HL-60/S4 treated with retinoic acid at 250 ng/mL for 4 days and 3 days (cell line): ENCODE results near the gene GRAMD4.

Experiments used
- in situ Hi-C: fragments of 300-500 bp; cut with MboI; formaldehyde crosslinking; loops from 2 replicates; pipeline ENCODE4 v1.7.0; 2022; ENCODE audit warnings: low sequenced_read_pairs

GRAMD4 gene

DNA sequence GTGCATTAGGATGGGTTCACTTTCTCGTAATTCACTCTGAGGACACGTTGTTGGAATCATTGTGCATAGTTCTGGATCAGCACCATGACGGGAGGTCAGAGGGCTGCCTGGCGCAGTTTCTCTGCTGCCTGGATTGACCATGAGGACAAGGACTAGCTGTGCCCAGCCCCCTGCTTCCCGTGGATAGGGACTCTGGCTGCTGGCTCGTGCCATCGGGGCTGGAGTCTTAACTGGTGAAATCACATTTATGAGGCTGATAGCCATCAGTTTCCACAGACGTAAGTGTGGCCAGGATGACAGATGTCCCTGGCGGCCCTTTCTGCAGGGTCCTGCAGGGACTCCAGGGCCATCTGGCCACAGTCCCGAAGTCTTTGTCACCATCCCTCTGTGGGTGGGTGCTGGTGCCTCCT lies 24.1 kb upstream of the GRAMD4 start:
- in situ Hi-C loops: no loop called here

GRCh38 chr22:46596819-46597218 lies 23.4 kb upstream of the GRAMD4 start:
- in situ Hi-C loops: no loop called here

- in situ Hi-C loops: no loop called here
Observed at GRCh38 chr22:46598224-46598623, 22.0 kb upstream of the GRAMD4 start.

GRCh38 chr22:46598737-46599424 lies 21.3 kb upstream of the GRAMD4 start:
- in situ Hi-C loops: no loop called here

GRCh38 chr22:46600273-46600796 lies 19.9 kb upstream of the GRAMD4 start:
- in situ Hi-C loops: no loop called here

- in situ Hi-C loops: no loop called here
Observed at GRCh38 chr22:46602025-46602424, 18.2 kb upstream of the GRAMD4 start.

DNA sequence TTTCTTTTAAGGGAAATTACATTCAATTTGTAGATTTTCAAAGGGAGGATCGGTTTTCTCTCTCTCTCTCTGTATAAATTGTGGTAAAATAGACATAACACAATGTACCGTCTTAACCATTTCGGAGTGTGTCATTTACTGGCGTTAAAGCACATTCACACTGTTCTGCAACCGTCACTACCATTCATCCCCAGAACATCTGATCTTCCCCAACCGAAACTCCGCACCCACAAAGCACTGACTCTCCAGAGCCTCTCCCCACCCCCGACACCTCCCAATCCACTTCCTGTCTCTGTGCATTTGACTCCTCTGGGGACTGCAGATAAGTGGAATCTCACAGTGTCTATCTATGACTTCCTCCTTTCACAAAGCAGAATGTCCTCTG lies 15.9 kb upstream of the GRAMD4 start:
- in situ Hi-C loops: no loop called here

DNA sequence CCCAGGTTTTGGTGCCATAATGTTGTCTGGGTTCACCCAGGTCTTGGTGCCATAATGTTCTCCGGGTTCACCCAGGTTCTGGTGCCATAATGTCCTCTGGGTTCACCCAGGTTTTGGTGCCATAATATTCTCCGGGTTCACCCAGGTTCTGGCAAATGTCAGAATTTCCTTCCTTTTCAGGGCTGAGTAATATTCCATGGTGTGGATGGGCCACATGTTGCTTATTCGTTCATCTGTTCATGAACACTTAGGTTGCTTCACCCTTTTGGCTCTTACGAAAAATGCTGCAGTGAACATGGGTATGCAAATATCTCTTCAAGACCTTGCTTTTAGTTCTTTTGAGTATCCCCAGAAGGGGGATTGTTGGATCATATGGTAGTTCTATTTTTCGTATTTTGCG lies 15.1 kb upstream of the GRAMD4 start:
- in situ Hi-C loops: no loop called here

DNA sequence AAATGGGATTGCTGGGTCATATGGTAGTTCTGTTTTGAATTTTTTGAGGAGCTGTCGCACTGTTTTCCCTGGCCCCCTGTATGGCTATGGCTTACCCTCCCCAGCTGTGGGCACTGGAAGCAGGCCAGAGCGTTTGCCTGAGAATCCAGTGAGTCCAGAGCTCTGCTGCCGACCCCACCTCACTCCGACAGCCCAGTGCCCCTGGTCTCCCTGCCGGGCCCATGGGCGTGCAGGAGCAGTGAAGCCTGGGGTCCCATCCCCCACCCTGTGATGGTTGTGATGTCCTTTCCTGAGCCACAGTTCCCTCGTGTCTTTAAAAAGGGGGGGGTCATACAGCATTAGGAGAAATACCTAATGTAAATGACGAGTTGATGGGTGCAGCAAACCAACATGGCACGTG lies 13.3 kb upstream of the GRAMD4 start:
- in situ Hi-C loops: no loop called here

GRCh38 chr22:46607483-46608114 lies 12.6 kb upstream of the GRAMD4 start:
- in situ Hi-C loops: no loop called here

- in situ Hi-C loops: no loop called here
Observed at GRCh38 chr22:46609175-46609690, 11.0 kb upstream of the GRAMD4 start.

- in situ Hi-C loops: no loop called here
Observed at GRCh38 chr22:46609724-46610201, 10.4 kb upstream of the GRAMD4 start.

DNA sequence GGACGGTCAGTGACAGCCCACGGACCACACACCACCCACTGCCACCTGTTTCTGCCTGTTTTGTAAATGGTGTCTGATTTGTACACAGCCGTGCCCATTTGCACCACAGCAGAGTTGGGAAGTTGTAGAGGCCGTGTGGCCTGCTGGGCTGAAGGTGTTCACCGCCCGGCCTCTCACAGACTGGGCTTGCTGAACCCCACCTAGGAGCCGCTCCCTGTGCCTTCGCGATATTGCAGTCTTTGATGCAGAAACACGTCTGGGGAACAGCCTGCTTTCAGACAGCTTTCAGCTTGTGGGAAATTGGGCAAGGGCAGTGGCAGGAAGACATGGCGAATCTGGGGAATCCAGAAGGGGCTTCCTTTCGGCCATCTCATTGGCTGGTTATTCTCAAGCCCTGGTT lies 9.8 kb upstream of the GRAMD4 start:
- in situ Hi-C loops: no loop called here

DNA sequence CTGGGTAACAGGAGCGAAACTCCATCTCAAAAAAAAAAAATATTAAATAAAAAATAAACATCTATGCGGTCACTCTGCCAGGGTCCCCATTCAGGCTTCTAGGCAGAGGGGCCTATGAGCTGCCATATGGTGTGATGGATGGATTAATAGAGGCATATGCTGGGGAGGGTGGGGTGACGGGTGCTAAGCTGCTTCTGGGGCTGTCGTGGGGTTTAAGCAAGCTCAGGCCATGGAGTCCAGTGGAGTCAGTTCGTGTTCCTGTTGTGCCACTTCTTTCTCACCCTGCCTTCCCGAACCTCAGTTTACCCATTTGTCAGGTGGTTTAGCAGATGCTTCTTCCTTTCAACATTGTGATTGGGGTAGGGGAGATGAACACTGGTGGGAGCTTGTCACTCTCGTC lies 9.0 kb upstream of the GRAMD4 start:
- in situ Hi-C loops: no loop called here

DNA sequence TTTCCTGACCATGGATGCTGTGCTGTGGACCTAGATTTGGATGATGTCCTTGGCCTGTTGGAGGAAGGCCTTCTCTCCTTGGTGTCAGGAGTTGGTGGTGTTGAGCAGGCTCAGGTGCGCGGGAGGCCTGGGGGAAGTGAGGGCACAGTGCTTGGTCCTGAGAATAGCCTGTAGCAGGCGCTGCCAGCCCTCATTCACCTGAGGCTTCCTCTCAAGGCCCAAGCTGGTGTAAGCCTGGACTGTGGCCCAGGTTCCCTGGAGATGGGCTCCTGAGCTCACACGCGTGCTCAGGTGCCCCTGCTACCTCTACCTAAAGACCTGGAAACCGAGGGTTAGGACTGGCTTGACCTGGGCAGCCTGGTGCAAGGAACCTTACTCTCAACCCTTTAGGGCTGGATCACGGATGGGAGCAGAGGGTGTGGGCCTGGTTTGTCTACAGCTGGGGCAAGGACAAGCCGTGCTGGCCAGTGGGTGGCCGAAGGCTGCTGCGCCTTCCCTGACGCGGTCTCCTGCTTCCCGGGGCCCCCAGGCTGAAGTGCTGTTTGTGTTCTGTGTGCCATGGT lies 7.8 kb upstream of the GRAMD4 start:
- in situ Hi-C loops: no loop called here

DNA sequence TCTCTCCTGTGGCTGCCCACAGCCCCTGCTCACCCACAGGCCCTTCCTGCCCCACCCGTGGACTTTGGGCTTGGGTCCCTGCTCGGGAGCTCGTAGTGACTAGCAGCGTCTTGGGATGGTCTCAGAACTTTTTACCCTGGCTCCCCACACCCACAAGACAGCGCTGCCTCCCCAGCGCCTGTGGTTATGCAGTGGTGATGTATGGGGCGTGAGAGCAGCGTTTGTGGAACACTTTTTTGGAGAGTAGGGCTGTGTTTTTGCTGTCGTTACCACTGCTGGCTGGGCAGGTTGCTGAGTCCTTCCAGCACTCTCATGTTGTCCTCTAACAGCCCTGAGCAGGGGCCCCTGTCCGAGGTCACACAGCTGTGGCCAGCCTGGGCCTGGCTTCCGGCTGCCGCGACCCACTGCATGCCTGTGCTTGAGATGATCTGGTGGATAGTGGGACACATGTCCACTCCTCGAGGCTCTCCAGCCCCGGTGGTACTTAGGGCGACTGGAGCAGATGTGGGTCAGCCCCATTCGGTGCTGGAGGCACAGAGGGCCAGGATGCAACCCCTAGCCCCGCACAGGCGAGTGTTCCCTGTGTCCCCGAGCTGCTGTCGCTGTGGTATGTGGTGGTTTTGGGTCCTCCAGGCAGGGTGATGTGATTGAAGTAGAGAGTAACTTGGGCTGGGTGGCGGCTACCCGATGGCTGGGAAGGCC lies 7.1 kb upstream of the GRAMD4 start:
- in situ Hi-C loops: no loop called here

GRCh38 chr22:46613606-46614021 lies 6.6 kb upstream of the GRAMD4 start:
- in situ Hi-C loops: no loop called here

DNA sequence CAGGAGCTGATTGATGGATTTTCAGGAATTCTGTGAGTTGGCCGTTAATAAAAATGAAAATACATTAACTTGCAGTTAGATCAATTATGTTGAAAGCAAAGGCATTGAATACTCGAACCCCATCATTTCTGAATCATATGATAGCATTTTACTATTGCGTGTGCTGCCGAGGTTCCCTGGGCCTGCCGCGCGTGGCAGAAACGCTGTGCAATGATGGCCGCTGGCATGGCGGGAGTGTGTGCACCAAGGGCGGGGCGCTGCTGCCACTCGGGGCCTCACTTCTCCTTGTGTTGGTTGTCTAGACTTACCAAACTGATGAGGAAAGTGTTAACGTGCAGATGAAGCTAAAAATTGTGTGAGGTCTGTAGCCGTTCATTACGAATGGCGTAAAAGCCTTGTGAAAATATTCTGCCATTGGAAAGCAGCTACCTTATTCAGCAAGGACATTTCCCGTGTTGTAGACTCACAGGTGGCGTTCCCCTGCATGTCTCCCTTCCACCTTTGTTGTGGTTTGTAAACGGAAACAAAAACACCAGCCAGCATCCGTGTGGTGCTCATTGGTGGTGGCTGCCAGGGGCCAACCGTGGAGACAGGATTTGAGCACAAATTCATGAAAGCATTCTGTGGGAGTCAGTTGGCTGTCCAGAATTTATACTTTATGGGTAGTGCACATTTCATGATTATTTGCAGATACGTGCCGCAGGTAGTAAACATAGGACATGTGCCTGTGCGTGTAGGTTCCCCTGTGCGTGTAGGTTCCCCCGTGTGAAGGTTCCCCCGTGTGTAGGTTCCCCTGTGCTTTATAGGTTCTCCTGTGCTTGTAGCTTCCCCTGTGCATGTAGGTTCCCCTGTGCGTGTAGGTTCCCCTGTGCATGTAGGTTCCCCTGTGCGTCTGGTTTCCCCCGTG lies 5.9 kb upstream of the GRAMD4 start:
- in situ Hi-C loops: no loop called here

DNA sequence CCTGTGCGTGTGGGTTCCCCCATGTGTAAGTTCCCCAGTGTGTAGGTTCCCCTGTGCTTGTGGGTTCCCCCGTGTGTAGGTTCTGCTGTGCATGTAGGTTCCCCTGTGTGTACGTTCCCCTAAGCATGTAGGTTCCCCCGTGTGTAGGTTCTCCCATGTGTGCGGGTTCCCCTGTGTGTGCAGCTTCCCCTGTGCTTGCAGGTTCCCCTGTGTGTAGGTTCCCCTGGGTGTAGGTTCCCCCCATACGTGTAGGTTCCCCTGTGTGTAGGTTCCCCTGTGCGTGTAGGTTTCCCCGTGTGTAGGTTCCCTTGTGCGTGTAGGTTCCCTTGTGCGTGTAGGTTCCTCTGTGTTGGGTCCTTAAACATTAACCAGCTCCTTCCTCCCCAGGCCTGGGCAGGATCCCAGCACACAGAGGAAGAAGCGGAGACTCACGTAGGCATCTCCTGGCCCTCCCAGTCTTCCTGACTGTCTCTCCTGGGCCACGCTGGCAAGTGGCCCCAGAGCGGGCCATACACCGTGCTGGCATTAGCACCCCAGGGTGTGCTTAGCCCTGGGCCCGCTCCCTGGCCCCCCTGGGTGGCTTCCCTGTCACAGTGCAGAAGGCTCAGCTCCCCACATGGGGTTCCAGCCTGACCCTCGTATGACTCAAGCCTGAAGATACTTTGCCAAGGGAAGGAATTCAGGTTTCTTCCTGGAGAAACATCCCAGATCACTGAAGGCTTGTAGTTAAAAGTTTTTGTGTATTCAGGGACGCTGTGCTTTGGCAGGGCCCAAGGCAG lies 2.8 kb upstream of the GRAMD4 start:
- in situ Hi-C loops: no loop called here
